ENCODE measurements around the gene UBA52.
"Not testable (repeated sequence)": the region's sequence is repeated elsewhere in the genome, so short reads cannot be mapped to it uniquely, and the experiment has no call there.

The UBA52 gene

GRCh38 chr19:18571564-18572344 lies at the start of gene UBA52:
UBA52 (plus strand) TSS chr19:18571857; CDS start chr19:18573301, 1,444 bp downstream.
- peak; percentile 99 for DNase-seq

GRCh38 chr19:18522124-18522861 lies 49.4 kb upstream of the UBA52 start:
- DNase-seq = peak; percentile 100

DNA sequence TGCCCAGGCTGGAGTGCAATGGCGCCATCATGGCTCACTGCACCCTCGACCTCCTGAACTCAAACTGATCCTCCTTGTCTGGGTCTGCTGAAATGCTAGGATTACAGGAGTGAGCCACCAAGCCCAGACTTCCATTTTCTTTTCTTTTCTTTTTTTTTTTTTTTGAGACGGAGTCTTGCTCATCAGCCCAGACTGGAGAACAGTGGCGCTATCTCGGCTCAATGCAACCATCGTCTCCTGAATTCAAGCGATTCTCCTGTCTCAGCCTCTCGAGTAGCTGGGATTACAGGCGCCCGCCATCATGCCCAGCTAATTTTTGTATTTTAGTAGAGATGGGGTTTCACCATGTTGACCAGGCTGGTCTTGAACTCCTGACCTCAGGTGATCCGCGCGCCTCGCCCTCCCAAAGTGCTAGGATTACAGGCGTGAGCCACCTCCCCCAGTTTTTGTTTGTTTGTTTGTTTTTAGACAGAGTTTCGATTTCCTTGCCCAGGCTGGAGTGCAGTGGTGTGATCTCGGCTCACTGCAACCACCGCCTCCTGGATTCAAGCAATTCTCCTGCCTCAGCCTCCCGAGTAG lies 48.7 kb upstream of the UBA52 start:
- DNase-seq = not testable (repeated sequence)

DNA sequence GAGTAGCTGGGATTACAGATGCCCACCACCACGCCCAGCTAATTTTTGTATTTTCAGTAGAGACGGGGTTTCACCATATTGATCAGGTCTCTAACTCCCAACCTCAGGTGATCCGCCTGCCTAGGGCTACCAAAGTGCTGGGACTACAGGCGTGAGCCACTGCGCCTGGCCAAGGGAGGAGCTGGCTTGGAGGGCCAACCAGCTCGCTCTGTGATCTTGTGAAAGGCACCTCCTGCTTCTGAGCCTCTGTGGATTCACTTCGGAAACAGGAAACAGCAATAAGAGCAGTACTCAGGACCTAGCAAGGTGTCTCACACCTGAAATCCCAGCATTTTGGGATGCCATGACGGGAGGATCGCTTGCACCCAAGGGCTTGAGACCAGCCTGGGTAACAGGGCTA lies 47.8 kb upstream of the UBA52 start:
- DNase-seq = no peak

- no peak for DNase-seq
Measured at GRCh38 chr19:18526316-18526715, 45.3 kb upstream of the UBA52 start.

GRCh38 chr19:18529782-18530181 lies 41.9 kb upstream of the UBA52 start:
- DNase-seq = no peak

DNA sequence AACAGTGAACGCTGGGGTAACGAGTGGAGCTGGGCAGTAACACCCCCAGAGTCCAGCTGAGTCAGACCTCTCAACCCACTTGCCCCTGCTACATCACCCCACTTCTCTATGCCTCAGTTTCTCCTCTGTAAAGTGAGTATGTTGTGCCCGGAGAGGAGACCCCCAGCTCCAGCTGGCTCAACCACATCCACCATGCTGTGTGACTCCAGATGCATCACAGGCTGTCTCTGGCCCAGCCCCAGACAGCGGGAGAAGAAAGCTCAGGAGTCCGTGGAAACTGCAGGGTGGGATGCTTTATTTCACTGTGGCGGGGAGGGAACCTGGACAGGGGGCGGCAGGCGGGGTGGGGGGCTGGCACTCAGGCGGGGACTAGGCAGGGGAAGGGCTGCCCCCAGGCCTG lies 40.2 kb upstream of the UBA52 start:
- DNase-seq = no peak

DNA sequence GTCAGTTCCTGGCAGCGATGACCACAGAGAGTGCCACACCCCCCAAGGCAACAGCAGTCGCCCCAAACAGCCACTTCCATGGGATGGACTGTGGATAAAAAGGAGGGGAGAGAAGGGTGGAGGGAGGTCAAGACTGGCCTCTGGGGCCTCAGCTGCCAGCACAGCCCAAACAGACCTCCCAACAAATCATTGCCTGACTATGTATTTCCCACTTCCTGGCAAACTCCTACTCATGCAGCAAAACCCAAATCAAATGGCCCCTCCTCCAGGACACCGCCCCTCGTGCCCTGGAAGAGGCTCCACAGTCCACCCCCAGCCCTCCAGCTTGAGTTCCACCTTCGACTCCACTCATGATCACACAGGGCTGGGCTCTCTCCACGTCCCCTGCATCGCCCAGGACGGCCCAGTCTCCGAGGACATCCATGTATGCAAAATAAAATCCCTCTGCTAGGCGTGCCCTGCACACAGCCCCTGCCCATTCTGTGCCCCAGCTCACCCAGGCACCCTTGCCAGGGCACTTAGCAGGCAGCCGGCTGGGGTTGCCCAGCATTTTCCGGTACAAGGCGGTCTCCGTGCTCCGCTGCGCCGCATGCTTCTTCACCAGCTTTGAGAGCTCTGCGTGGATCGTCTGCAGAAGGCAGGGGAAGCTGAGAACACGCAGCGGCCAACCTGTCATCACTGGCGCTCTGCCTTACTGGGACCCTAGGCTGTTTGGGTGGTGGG lies 39.3 kb upstream of the UBA52 start:
- no peak for DNase-seq

DNA sequence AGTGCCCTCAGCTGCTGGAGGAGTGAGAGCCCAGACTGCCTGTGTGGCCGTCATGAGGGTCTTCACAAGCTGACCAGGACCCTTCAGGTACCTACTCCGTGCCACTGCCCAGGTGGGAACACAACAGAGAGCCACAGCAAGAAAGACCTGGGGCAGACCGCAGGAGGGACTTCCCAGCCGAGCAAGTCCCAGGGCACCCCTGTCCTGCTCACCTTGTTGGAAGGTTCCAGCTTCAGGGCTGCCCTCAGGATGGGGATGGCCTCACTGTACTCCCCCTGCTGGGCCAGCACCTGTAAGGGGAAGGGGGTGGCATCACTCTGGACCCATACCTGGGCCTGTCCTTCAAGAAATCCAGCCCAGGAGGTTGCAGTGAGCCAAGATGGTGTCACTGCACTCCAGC lies 38.6 kb upstream of the UBA52 start:
- DNase-seq = no peak

GRCh38 chr19:18536475-18536874 lies 35.2 kb upstream of the UBA52 start:
- no peak for DNase-seq

- DNase-seq = no peak
Measured at GRCh38 chr19:18537431-18537830, 34.2 kb upstream of the UBA52 start.

DNA sequence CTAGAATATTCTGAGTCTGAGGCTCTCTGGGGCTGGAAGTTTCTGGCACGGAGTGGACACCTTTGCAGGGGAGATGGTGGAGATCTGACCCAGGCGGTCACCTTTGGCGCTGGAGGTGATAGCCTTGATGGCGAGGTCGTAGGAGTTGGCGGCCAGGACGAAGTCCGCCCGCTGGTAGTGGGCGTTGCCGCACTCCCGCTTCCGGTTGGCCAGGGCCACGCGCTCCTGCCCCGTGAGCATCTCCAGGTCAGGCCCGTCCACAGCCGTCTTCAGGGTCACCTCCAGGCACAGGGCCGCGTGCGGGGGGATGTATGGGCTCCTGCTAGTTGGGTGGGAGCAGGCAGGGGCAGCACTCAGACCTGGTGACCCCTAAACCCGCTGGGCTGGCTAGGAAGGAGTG lies 33.5 kb upstream of the UBA52 start:
- no peak for DNase-seq

- no peak for DNase-seq
Measured at GRCh38 chr19:18539372-18539771, 32.3 kb upstream of the UBA52 start.

DNA sequence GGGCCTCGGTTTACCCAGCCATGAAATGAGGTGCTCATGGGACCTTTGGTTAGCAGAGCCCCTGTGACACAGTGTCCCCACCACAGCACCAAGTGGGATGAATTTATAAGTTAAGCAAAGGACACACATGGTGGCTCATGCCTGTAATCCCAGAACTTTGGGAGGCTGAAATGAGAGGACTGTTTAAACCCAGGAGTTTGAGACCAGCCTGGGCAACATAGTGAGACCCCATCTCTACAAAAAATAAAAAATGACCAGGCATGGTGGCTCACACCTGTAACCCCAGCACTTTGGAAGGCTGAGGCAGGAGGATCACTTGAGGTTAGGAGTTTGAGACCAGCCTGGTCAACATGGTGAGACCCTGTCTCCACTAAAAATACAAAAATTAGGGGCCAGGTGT lies 31.5 kb upstream of the UBA52 start:
- DNase-seq = not testable (repeated sequence)

- no peak for DNase-seq
Measured at GRCh38 chr19:18541258-18541991, 30.2 kb upstream of the UBA52 start.

DNA sequence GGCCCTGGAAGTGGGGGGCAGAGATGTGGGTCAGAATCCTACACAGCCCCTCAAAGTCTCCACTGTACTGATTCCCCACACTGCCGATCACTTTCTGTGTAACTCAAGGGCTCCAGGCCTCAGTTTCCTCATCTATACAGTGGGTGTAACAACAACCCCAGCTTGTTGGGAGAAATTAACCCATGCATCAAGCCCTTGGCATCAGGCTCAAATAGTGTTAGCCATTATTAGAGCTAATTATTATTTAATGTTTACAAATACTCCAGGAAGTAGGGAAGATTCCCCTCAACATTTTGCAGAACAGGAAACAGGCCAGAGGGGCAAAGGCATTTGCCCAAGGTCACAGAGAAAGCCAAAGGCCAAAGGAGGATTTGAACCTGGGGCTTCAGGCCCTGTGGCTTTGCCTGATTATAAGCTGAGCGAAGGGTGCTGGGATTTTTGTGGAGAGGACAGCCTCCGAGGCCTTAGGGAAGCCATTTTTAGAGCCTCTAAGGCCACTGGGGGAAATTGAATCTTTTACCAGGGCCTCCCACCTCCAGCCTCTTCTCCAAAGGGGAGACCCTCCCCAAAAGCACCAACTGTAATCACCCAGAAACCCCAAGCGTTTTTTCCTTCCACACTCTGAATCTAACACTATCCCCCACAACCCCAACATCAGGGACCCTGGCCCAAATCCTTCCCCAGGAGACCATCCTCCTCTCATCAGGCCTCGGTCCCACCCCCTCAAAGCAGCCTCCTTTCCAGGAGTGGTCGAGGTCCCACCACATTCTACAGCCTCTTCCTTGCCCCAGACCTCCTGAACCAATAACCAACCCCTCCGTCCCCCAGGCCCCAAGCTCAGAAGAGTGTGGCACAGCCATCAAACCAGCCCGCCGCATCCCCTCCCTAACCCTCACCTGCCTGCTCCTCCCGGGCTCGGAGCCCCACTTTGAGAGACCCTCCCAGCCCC lies 29.4 kb upstream of the UBA52 start:
- DNase-seq = no peak

DNA sequence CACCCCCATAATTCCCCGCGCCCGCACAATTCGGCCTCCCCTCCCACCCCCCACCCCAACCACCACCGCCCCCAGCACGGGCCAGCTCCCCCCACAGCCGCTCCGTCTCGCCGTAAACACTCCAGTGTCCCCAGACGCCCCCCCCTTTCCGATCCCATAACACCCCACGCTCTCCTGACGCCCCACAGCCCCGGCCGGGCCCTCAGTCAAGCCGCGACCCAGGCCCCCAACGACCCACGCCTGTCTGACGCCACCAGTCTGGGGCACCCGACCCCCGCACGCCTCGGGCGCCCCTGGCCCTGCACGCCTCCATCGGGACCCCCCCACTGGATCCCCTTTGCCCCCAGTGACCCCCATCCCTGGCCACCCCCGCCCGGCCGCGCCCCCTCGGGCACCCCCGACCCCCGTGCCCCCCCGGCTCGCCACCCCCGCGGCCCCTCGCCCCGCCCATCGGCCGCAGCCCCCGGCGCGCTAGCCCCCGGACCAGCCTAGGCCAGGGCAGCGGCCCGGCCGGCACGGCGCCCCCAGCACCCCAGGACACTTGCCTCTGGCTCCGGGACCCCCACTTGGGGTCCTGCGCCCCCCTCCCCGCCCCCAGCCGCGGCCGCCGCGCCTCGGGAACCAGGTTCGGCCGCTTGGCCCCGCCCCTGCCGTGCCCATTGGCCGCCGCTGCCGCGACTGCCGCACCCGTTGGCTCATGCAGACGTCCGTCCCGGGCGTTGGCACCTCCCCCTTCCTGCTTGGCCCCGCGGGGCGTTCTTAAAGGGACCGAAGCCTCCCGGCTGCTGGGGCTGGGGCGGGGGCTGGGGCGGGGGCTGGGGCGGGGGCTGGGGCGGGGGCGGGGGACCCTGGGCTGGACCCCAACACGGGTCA lies 28.5 kb upstream of the UBA52 start, which contains the start of gene FKBP8:
FKBP8 (minus strand) TSS at position 633 of the 873 bp plus-strand sequence. CDS start 1,603 bp downstream, outside the sequence.
- DNase-seq = peak; percentile 96

GRCh38 chr19:18543814-18544475 lies 27.7 kb upstream of the UBA52 start:
- peak; percentile 55 for DNase-seq

GRCh38 chr19:18551631-18552030 lies 20.0 kb upstream of the UBA52 start:
- DNase-seq = no peak
